CD4-positive, alpha-beta T cell treated with Interleukin-12 subunit alpha and Interleukin-12 subunit beta, for 1 hour (primary cell): ENCODE results near the gene C9orf72.
"Not testable (repeated sequence)": the region's sequence is repeated elsewhere in the genome, so short reads cannot be mapped to it uniquely, and the experiment has no call there.

Experiments used
- DNase-seq: peaks from one replicate; pipeline ENCODE4 v3.0.0-alpha.2; 2020

The C9orf72 gene, protein sequence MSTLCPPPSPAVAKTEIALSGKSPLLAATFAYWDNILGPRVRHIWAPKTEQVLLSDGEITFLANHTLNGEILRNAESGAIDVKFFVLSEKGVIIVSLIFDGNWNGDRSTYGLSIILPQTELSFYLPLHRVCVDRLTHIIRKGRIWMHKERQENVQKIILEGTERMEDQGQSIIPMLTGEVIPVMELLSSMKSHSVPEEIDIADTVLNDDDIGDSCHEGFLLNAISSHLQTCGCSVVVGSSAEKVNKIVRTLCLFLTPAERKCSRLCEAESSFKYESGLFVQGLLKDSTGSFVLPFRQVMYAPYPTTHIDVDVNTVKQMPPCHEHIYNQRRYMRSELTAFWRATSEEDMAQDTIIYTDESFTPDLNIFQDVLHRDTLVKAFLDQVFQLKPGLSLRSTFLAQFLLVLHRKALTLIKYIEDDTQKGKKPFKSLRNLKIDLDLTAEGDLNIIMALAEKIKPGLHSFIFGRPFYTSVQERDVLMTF

DNA sequence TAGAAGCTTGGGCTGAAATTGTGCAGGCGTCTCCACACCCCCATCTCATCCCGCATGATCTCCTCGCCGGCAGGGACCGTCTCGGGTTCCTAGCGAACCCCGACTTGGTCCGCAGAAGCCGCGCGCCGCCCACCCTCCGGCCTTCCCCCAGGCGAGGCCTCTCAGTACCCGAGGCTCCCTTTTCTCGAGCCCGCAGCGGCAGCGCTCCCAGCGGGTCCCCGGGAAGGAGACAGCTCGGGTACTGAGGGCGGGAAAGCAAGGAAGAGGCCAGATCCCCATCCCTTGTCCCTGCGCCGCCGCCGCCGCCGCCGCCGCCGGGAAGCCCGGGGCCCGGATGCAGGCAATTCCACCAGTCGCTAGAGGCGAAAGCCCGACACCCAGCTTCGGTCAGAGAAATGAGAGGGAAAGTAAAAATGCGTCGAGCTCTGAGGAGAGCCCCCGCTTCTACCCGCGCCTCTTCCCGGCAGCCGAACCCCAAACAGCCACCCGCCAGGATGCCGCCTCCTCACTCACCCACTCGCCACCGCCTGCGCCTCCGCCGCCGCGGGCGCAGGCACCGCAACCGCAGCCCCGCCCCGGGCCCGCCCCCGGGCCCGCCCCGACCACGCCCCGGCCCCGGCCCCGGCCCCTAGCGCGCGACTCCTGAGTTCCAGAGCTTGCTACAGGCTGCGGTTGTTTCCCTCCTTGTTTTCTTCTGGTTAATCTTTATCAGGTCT is at the start of gene C9orf72:
Gene C9orf72, minus strand, starts transcription at position 564 of the 716 bp plus-strand sequence. CDS start 6,361 bp downstream, outside the sequence.
- DNase-seq: peak; percentile 90

DNA sequence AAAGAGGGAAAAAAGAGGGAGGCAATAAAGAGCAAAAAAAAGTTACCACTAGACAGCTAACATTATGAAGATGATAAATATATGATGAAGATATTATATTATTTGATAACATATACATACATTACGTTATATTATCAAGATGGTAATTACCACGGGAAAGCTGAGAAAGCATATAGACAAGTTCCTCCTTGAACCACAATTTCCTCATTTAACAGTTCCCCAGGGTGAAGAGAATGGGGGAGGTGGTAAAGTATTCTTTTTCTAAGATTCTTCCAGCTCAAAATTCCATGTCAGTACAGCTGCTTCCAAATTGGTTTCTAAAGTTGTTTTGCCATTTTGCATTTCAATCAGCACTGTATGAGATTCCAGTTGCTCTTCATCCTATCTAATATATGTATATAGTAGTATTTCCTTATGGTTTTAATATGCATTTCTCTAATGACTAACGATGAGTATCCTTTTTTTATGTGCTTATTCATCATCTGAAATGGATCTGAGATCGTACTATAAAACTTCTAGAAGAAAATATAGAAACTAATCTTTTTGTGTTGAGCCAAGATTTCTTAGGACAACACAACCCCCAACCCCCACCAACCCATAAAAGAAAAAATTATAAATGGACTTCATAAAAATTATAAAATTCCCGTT is 49.5 kb upstream of the C9orf72 start:
- DNase-seq: no peak

DNA sequence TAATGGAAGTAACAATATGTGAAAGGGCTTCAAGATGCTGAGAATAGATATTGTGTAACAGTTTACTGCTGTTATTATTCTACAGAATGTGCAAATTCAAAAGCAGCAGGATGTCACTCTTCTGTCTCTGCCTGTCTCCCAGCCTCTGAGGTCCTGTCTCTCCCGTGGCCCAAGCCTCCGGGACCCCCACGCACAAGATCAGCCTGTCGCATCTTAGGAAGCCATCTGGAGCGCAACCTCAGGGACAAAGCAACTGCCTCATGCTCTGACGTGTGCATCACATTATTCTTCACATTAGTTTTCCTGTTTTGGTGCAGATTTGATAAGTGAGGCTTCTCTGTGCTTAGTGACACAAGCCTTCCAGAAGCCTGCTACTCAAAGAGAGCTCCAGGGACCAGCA is 46.5 kb upstream of the C9orf72 start:
- no peak for DNase-seq

DNA sequence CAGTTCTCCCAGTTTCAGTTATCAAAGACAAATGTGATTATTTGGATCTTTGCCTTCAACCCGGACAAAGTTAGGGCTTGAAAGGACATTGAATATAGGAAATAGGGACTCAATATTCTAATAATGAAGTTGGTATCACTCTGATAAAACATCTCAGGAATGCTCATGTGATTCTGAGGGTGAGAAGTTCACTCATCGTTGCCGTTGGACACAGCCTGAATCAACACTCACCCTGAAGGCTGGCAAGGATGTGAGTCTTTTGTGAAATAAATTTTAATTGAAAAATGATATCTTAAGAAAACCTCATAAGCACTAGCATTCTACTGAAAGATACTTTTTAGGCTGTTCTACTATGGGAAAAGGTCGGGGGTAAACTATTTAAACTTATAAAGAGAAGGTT is 44.8 kb upstream of the C9orf72 start:
- no peak for DNase-seq

DNA sequence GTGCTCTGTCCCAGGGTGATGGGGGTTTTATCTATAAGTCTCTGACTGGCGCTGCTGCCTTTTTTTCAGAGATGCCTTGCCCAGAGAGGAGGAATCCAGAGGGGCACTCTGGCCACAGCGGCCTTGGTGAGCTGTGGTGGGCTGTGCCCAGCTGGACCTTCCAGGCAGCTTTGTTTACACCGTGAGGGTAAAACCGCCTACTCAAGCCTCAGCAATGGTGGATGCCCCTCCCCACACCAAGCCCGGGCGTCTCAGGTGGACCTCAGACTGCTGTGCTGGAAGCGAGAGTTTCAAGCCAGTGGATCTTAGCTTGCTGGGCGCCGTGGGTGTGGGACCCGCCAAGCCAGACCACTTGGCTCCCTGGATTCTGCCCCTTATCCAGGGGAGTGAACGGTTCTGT is 41.3 kb upstream of the C9orf72 start:
- DNase-seq: no peak

DNA sequence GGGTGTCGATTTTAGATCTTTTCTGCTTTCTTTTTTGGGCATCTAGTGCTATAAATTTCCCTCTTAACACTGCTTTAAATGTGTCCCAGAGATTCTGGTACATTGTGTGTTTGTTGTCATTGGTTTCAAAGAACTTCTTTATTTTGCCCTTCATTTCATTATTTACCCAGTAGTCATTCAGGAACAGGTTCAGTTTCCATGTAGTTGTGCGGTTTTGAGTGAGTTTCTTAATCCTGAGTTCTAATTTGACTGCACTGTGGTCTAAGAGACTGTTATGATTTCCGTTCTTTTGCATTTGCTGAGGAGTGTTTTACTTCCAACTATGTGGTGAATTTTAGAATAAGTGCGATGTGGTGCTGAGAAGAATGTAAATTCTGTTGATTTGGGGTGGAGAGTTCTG is 38.8 kb upstream of the C9orf72 start:
- DNase-seq: not testable (repeated sequence)

DNA sequence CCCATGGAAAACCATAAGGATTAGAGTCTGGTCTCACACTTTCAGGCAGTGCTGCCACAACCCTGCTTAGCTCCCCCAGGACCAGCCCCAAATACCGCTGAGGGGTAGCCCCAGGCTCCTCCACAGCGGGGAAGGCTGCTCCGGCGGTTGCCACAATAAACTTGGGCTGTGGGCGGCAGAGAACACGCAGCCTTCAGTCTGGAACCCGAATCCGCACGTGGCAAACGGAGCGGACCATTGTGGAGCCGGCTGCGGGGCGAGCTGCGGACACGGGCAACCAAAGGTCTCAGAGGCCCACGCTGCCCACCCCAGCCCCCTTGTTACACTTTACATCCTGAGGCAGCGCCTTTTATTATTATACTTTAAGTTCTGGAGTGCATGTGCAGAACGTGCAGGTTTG is 37.3 kb upstream of the C9orf72 start:
- no peak for DNase-seq

DNA sequence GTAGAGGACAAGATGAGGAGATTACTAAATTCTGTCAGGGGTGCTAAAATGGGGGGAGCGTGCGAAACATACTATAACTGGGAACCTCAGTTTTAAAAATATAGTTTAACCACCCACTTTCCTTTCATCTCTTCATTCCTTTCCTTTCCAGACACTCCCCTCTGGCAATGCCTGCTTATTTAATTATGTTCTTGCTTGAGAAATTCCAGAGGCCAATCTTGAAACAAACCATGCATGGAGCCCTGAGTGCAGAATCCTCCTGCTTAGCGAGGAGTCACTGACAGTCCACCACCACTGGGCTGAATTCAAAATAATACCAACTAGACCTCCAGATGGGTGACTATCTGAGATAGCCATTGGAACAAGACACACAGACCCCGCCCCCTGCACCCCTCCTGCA is 29.7 kb upstream of the C9orf72 start:
- no peak for DNase-seq

DNA sequence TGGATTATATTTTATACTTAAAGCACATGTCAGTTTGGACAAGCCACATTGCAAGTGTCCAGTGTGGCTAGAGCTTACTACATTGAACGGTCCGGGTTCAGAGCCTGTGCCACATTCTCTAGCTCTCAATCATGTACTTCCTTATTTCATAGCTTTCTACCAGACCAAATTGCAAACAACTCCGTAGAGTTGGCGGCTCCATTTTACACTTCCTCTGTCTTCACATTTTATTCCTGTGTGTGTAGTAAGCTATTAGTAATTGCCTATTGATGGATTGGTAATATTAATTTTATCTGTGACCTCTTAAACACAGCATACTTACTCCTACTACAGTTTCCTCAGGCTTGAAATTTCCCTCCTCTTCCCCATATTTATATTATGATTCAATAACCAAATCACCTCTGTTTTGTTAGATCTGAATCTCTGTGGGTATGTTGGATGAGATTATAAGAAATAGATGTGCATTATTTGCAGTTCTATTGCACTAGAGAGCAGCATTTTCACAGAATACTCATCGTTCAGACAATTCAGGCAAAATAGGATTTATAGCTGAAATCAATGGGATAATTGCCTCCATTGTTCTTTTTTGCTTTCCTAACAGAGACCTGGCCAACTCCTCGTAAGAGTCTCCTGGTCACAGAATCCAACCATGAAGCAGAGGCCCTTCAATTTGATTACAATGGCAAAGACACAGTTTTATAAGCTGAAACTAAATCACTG is 29.0 kb upstream of the C9orf72 start:
- DNase-seq: no peak

DNA sequence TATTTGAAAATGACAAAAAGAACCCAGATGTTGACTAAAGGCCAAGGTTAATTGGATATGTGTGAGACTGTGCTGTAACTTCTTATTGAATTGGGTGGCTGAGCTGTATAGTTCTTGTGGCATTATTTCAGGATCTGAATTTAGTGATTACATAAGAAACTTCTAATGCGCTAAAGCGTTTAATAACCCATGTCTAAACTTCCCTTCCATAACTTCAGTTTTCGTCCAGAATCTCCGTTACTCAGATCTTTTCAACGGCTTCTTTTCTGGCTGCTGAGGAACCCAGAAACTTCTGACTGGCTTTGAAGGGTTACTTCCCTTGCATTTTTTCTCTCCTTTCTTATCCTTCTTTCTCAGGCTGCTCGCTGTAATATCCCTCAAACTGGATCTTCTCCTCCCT is 28.1 kb upstream of the C9orf72 start:
- no peak for DNase-seq

DNA sequence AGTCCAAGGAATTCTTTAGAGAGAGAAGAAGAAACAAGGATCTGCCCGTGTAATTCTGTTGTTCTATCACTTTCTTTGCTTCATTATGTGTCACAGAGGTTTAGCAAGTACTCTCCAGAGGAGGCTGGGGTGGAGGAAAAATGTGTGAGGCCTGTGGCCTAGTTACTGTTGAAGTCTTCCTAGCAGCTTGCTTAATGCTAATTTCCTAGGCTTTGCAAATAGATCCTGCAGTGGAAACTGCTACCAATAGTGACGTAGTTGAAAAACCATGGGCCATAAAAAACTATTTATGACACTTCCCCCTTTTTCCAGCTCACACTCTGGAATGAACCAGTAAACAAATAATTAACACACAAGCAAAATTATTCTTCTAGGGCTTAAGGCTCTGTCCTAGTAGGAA is 27.0 kb upstream of the C9orf72 start:
- no peak for DNase-seq

DNA sequence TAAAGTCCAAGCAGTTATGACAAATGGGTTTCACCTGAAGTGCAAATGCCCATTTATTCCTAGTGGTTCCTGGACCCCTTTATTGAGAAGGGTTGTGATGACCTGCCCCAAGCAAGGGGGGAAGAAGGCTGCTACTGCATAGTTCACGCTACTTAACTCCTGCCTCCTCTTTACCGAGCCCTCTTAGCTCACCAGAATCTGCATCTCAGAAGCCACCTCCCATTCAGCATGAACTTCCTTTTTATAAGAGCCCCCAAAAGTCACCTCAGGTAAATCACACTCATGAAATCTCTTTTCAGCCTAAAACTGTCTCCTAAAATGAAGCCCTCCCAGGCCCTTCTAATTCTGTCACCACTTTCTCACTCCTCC is 26.6 kb upstream of the C9orf72 start:
- DNase-seq: no peak

DNA sequence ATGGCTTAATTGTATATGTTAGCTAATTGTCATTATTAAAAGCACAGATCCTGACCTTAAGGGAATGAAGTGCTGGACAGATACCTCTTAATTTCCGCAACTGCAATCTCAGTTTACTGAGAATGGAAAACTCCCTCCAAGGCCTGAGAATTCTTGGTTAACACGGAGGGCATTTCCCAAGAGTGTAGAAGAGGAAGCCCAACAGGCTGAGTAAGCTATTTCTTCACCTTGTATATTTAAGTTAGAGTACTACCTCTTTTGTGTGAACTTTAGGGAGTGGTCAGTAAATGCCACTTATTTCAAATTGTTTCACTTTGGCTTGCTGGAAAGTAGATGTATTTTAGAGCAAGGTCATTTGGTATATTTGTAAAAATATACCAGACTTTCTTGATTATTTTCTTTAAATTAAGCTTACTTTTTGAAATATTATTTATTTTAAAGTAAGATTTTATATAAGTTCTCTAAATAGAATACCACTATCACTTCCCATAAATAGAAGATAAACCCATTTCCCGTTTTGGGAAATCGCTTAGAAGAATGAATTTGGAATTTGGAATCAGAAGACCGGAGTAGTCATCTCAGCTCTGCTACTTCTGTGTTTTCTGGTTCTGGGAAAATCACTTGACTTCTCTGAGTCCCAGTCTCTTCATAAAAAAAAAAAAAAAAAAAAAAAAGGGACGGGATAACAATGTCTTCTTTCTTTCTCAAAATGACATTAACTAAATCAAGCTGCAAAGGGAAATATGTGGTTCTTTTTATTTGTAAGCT is 26.0 kb upstream of the C9orf72 start:
- no peak for DNase-seq

DNA sequence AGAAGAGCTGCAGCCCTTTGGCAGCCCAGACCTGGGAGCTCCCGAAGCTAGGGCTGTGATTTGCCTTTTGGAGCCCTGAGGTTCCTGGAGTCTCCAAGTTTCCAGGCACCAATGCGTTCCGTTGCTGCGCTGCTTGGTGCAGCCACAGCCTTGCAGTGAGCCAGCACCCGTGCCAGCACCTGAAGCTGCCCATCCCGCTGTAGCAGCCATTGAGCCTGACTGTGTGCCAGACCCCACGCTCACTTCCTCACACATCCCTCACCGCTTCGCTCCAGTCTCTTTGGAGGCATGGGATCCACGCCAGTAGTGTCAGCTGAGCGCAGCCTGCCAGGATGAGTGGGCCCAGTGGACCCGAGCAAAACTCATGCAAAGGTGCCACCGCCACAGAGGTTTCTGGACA is 22.5 kb upstream of the C9orf72 start:
- DNase-seq: no peak

DNA sequence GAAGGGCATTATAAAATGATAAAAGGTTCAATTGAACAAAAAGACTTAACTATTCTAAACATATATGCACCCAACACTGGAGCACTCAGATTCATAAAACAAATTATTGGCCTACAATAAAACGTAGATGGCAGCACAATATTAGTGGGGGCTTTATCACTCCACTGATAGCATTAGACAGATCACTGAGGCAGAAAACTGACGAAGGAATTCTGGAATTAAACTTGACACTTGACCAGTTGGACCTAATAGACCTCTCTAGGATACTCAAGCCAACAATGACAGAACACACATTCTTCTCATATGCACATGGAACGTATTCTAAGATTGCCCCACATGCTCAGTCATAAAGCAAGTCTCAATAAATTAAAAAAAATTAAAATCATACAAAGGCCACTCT is 18.4 kb upstream of the C9orf72 start:
- DNase-seq: no peak

DNA sequence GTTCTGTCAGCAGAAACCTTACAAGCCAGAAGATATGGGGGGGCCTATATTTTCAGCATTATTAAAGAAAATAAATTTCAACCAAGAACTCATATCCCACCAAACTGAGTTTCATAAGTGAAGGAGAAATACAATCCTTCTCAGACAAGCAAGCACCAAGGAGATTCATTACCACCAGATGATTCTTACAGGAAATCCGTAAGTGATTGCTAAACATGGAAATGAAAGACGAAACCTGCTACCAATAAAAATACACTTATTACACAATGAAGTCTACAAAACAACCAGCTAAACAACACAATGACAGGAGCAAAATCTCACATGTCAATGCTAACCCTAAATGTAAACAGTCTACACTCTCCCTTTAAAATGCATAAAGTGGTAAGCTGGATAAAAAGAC is 17.8 kb upstream of the C9orf72 start:
- no peak for DNase-seq

DNA sequence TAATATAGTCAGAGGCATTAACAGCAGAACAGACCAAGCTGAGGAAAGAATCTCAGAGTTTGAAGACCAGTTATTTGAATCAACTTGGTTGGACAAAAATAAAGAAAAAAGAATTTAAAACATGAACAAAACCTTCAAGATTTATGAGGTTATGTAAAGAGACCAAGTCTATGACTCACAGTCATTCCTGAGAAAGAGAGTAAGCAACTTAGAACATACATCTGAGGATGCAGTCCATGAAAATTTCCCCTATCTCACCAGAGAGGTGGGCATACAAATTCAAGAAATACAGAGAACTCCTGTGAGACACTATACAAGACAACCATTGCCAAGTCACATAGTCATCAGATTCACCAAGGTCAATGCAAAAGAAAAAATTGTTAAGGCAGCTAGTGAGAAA is 17.4 kb upstream of the C9orf72 start:
- DNase-seq: no peak

DNA sequence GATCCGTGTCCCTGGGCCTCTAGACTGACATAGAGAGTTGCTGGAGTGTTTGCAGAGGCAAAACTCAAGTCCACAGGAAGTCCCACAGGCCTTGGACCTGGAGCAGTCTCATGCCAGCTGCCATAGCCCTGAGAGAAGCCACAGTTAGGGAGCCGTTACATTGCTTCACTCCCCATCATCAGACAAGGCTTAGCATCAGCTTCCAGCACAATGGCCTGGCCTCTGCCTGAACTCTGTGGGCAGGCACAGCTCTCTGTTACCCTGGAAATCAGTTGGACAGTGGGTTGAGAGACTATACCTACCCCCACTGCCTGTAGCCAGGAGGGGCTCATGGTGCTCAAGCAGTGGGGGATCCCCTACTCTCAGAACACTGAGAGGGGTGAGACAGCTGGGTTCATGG is 16.2 kb upstream of the C9orf72 start:
- no peak for DNase-seq

DNA sequence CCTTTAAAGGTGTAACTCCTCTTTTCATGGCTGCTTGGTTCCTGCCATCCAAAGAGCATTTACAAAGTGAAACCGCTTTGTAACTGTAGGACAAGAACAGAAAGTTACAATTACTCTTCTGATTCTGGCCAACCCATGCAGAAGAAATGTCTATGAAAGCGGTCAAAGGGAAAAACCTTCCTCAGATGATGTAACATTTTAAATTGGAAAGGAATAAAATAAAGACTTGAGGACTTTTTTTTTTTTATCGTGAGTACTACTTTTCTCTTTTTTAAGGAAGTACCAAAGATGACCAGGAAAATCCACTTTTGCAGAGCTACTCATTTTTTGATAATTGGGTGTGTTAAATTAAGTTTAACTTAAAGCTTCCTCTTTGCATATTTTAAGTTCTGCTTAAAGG is 13.0 kb upstream of the C9orf72 start:
- no peak for DNase-seq

DNA sequence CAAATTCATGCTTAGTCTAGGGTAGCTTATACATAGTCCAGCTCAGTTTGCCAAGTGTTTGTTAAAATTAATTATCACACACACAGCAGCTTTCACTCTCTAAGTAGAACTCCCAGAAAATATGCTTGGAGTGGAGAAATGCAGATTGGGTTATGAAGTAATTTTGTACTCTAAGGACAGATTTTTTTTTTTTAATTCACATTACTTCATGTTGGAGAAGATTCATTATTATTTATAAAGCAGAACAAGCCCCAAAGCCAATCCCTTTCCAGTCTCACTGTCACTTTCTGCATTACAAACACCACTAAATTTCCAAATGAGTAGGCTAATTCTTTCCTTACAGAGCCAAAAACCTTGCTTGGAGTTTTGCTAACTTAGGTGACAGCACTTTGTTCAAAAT is 11.7 kb upstream of the C9orf72 start:
- no peak for DNase-seq

DNA sequence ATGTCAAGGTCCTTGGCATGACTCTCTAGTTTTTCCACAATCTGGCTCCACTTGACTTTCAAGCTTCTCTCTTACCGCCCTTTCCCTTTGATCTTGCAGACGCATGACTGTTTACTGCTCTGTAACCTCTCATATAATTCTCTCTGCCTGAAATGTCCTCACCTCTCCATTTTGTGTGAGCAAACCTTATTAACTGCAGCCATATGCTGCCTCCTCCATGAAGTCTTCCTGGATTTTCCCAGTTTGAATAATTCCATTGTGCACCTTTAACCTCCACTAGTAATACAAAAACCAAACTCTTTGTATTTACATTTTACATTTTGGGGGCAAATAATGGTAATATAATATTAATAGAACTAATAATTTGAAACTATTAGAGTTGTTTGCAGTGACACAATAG is 9.5 kb upstream of the C9orf72 start:
- no peak for DNase-seq

DNA sequence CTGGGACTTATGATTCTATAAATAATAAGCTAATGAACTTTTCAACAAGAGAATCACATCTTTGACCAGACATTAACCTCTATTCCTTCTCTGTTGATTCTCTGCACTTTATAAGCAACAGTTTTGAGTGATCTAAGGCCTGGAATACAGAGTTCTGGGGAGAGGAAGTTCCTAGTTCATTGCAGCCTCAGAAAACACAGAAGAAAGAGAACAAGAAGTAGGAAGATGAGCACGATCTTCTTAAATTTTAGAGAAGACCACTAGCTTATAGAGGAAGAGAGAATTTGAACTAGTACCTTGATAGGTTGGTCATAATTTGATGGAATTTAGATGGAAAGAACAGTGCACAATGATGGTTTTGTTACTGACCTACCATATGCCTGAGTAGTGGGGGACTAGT is 8.5 kb upstream of the C9orf72 start:
- DNase-seq: no peak
